HEK293 (cell line): ENCODE results near the gene CDC42SE1.
A peak's percentile ranks its signal among the peaks of the same experiment; 100 is the strongest.

Experiments used
- GLIS1 ChIP-seq: fragments of 450-650 bp; formaldehyde crosslinking; IDR thresholded peaks from 2 replicates; pipeline ENCODE4 v1.5.1; 2016; ENCODE audit warnings: missing biosample characterization, missing genetic modification characterization
- HOXC10 ChIP-seq: sonication (generic); formaldehyde crosslinking; IDR thresholded peaks from 2 replicates; pipeline ENCODE4 v1.8.1; 2023; ENCODE audit warnings: mild to moderate bottlenecking, missing genetic modification reagents
- KLF7 ChIP-seq: fragments of 450-650 bp; formaldehyde crosslinking; IDR thresholded peaks from 2 replicates; pipeline ENCODE4 v1.5.1; 2016; ENCODE audit warnings: missing biosample characterization, missing genetic modification characterization, borderline replicate concordance
- OSR2 ChIP-seq: fragments of 450-650 bp; formaldehyde crosslinking; IDR thresholded peaks from 2 replicates; pipeline ENCODE4 v1.5.1; 2016; ENCODE audit warnings: missing biosample characterization, missing genetic modification characterization
- PRDM1 ChIP-seq: fragments of 450-650 bp; formaldehyde crosslinking; IDR thresholded peaks from 2 replicates; pipeline ENCODE4; 2016; ENCODE audit warnings: missing biosample characterization, missing genetic modification characterization
- SCRT1 ChIP-seq: fragments of 450-650 bp; formaldehyde crosslinking; IDR thresholded peaks from 2 replicates; pipeline ENCODE4 v1.5.1; 2016; ENCODE audit warnings: missing biosample characterization, missing genetic modification characterization, borderline replicate concordance
- TCF7L2 ChIP-seq: IDR thresholded peaks from 2 replicates; pipeline ENCODE4 v1.6.1; 2011; ENCODE audit warnings: low read depth, mild to moderate bottlenecking, inconsistent platforms, low read length, moderate library complexity, borderline replicate concordance
- WT1 ChIP-seq: fragments of 450-650 bp; formaldehyde crosslinking; IDR thresholded peaks from 2 replicates; pipeline ENCODE4 v1.5.1; 2016; ENCODE audit warnings: missing biosample characterization, missing genetic modification characterization
- ZNF121 ChIP-seq: fragments of 450-650 bp; formaldehyde crosslinking; IDR thresholded peaks from 2 replicates; pipeline ENCODE4 v1.5.1; 2016; ENCODE audit warnings: missing biosample characterization, missing genetic modification characterization
- ZNF133 ChIP-seq: fragments of 450-650 bp; formaldehyde crosslinking; IDR thresholded peaks from 2 replicates; pipeline ENCODE4 v1.5.1; 2016; ENCODE audit warnings: missing biosample characterization, missing genetic modification characterization
- ZNF138 ChIP-seq: fragments of 450-650 bp; formaldehyde crosslinking; IDR thresholded peaks from 2 replicates; pipeline ENCODE4 v1.5.1; 2016; ENCODE audit warnings: missing biosample characterization, missing genetic modification characterization, borderline replicate concordance
- ZNF214 ChIP-seq: fragments of 450-650 bp; formaldehyde crosslinking; IDR thresholded peaks from 2 replicates; pipeline ENCODE4 v1.5.1; 2017; ENCODE audit warnings: missing biosample characterization, mild to moderate bottlenecking, missing genetic modification characterization, borderline replicate concordance
- ZNF24 ChIP-seq: fragments of 450-650 bp; formaldehyde crosslinking; IDR thresholded peaks from 2 replicates; pipeline ENCODE4 v1.5.1; 2016; ENCODE audit warnings: missing biosample characterization, missing genetic modification characterization
- ZNF354C ChIP-seq: fragments of 450-650 bp; formaldehyde crosslinking; IDR thresholded peaks from 2 replicates; pipeline ENCODE4 v1.5.1; 2016; ENCODE audit warnings: missing biosample characterization, missing genetic modification characterization, low read depth, borderline replicate concordance
- ZNF48 ChIP-seq: fragments of 450-650 bp; formaldehyde crosslinking; IDR thresholded peaks from 2 replicates; pipeline ENCODE4 v1.5.1; 2016; ENCODE audit warnings: missing biosample characterization, missing genetic modification characterization
- ZNF544 ChIP-seq: fragments of 450-650 bp; formaldehyde crosslinking; IDR thresholded peaks from 2 replicates; pipeline ENCODE4 v1.5.0; 2017; ENCODE audit warnings: missing biosample characterization, missing genetic modification characterization
- ZNF549 ChIP-seq: fragments of 450-650 bp; IDR thresholded peaks from 2 replicates; pipeline ENCODE4 v1.5.1; 2018; ENCODE audit warnings: missing biosample characterization, missing genetic modification characterization, mild to moderate bottlenecking, inconsistent platforms, moderate library complexity
- ZNF555 ChIP-seq: fragments of 450-650 bp; formaldehyde crosslinking; conservative IDR thresholded peaks from 2 replicates; pipeline ENCODE4 v1.5.1; 2017; ENCODE audit warnings: missing biosample characterization, mild to moderate bottlenecking, missing genetic modification characterization, inconsistent platforms
- ZNF610 ChIP-seq: fragments of 450-650 bp; formaldehyde crosslinking; IDR thresholded peaks from 2 replicates; pipeline ENCODE4 v1.5.1; 2016; ENCODE audit warnings: missing biosample characterization, missing genetic modification characterization, borderline replicate concordance
- ZNF624 ChIP-seq: fragments of 450-650 bp; formaldehyde crosslinking; IDR thresholded peaks from 2 replicates; pipeline ENCODE4 v1.5.1; 2017; ENCODE audit warnings: missing biosample characterization, missing genetic modification characterization
- ZNF660 ChIP-seq: fragments of 450-650 bp; IDR thresholded peaks from 2 replicates; pipeline ENCODE4 v1.5.1; 2018; ENCODE audit warnings: missing biosample characterization, mild to moderate bottlenecking, missing genetic modification characterization
- ZNF707 ChIP-seq: fragments of 450-650 bp; formaldehyde crosslinking; IDR thresholded peaks from 2 replicates; pipeline ENCODE4 v1.5.1; 2016; ENCODE audit warnings: missing biosample characterization, missing genetic modification characterization
- ZNF837 ChIP-seq: fragments of 450-650 bp; formaldehyde crosslinking; IDR thresholded peaks from 2 replicates; pipeline ENCODE4 v1.5.1; 2016; ENCODE audit warnings: missing biosample characterization, missing genetic modification characterization
- TF ChIP-seq, protein P1 (sequence below): fragments of 450-650 bp; formaldehyde crosslinking; IDR thresholded peaks from 2 replicates; pipeline ENCODE4 v1.5.1; 2016; ENCODE audit warnings: missing biosample characterization, missing genetic modification characterization
- TF ChIP-seq, protein P2 (sequence below): fragments of 450-650 bp; formaldehyde crosslinking; IDR thresholded peaks from 2 replicates; pipeline ENCODE4 v1.5.1; 2017; ENCODE audit warnings: missing biosample characterization, missing genetic modification characterization
- TF ChIP-seq, protein P3 (sequence below): fragments of 450-650 bp; formaldehyde crosslinking; IDR thresholded peaks from 2 replicates; pipeline ENCODE4 v1.5.1; 2017; ENCODE audit warnings: missing biosample characterization, mild to moderate bottlenecking, missing genetic modification characterization, moderate library complexity
- TF ChIP-seq, protein P4 (sequence below): fragments of 450-650 bp; formaldehyde crosslinking; IDR thresholded peaks from 2 replicates; pipeline ENCODE4 v1.5.1; 2016; ENCODE audit warnings: missing biosample characterization, missing genetic modification characterization
- TF ChIP-seq, protein P5 (sequence below): fragments of 450-650 bp; IDR thresholded peaks from 2 replicates; pipeline ENCODE4 v1.5.1; 2018; ENCODE audit warnings: missing biosample characterization, missing genetic modification characterization
- TF ChIP-seq, protein P6 (sequence below): fragments of 450-650 bp; formaldehyde crosslinking; IDR thresholded peaks from 2 replicates; pipeline ENCODE4 v1.5.1; 2016; ENCODE audit warnings: missing biosample characterization, missing genetic modification characterization, low read depth

CDC42SE1 gene

DNA sequence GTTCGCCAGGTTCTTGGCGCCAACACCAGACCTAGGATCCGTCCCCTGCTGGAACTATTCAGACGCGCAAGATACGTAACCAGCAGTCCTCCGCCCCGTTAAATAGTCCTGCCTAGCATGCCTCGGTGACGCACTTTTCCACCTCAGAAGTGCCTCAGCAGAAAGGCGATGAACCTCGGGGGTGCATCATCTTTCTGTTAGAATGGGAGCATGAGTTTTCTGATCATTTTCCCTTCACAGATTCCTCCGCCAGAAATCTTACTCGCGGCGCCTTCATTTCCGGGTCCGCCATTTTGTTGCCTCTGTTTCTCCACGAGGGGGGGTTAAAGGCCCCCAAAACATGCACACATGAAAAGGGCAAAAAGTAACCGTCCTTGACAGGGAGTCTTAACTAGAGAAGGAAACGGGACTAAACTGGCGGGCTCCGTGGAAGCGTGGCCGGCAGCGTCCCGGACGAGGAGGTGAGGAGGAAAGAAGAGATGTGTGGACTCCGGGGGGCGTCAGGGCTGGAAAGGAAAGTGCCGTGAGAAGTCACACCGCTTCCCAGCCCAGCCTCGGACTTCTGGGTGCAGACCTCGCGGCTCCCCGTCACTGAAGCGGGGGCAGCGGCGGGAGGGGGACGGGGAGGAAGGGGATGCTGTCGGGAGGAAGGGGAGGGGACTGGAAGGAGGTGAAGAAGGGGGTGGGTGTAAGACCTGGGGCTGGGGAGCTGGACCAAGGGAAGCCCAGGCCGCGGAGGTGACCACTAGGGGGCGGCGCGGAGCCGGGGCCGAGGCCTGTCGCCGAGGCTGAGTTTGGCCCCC is 11.3 kb upstream of the CDC42SE1 start, which contains the start of gene GABPB2 (continued):
- TF ChIP-seq TCF7L2 (no peak), ZNF48 (tag by site-specific recombination) (no peak), HOXC10 (no peak), KLF7 (peak; percentile 91), ZNF610 (tag by site-specific recombination) (peak; percentile 90; the same call in 1 of the 2 replicates), ZNF354C (0 out of 2 replicates have a peak, but pooled peaks have one; percentile 10), SCRT1 (tag by site-specific recombination) (peak; percentile 29; the same call in 1 of the 2 replicates), ZNF544 (no peak), WT1 (tag by site-specific recombination) (peak; percentile 72), ZNF660 (tag by site-specific recombination) (peak; percentile 100), ZNF555 (tag by site-specific recombination) (no peak), OSR2 (tag by site-specific recombination) (peak; percentile 82), ZNF549 (tag by site-specific recombination) (no peak), ZNF707 (tag by site-specific recombination) (no peak), PRDM1 (tag by site-specific recombination) (no peak), ZNF138 (no peak), ZNF837 (no peak; the same call in 1 of the 2 replicates), GLIS1 (tag by site-specific recombination) (peak; percentile 70), ZNF121 (tag by site-specific recombination) (peak; percentile 75), ZNF24 (tag by site-specific recombination) (peak; percentile 98), ZNF624 (tag by site-specific recombination) (peak; percentile 84; the same call in 1 of the 2 replicates), ZNF133 (no peak), ZNF214 (no peak)
- TF ChIP-seq, protein P1, sequence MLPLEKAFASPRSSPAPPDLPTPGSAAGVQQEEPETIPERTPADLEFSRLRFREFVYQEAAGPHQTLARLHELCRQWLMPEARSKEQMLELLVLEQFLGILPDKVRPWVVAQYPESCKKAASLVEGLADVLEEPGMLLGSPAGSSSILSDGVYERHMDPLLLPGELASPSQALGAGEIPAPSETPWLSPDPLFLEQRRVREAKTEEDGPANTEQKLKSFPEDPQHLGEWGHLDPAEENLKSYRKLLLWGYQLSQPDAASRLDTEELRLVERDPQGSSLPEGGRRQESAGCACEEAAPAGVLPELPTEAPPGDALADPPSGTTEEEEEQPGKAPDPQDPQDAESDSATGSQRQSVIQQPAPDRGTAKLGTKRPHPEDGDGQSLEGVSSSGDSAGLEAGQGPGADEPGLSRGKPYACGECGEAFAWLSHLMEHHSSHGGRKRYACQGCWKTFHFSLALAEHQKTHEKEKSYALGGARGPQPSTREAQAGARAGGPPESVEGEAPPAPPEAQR (tag by site-specific recombination) = peak; percentile 97
- TF ChIP-seq, protein P2, sequence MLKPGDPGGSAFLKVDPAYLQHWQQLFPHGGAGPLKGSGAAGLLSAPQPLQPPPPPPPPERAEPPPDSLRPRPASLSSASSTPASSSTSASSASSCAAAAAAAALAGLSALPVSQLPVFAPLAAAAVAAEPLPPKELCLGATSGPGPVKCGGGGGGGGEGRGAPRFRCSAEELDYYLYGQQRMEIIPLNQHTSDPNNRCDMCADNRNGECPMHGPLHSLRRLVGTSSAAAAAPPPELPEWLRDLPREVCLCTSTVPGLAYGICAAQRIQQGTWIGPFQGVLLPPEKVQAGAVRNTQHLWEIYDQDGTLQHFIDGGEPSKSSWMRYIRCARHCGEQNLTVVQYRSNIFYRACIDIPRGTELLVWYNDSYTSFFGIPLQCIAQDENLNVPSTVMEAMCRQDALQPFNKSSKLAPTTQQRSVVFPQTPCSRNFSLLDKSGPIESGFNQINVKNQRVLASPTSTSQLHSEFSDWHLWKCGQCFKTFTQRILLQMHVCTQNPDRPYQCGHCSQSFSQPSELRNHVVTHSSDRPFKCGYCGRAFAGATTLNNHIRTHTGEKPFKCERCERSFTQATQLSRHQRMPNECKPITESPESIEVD (tag by site-specific recombination) = peak; percentile 20; the same call in 1 of the 2 replicates
- TF ChIP-seq, protein P3, sequence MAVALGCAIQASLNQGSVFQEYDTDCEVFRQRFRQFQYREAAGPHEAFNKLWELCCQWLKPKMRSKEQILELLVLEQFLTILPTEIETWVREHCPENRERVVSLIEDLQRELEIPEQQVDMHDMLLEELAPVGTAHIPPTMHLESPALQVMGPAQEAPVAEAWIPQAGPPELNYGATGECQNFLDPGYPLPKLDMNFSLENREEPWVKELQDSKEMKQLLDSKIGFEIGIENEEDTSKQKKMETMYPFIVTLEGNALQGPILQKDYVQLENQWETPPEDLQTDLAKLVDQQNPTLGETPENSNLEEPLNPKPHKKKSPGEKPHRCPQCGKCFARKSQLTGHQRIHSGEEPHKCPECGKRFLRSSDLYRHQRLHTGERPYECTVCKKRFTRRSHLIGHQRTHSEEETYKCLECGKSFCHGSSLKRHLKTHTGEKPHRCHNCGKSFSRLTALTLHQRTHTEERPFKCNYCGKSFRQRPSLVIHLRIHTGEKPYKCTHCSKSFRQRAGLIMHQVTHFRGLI (tag by site-specific recombination) = peak; percentile 66; the same call in 1 of the 2 replicates
- TF ChIP-seq, protein P4, sequence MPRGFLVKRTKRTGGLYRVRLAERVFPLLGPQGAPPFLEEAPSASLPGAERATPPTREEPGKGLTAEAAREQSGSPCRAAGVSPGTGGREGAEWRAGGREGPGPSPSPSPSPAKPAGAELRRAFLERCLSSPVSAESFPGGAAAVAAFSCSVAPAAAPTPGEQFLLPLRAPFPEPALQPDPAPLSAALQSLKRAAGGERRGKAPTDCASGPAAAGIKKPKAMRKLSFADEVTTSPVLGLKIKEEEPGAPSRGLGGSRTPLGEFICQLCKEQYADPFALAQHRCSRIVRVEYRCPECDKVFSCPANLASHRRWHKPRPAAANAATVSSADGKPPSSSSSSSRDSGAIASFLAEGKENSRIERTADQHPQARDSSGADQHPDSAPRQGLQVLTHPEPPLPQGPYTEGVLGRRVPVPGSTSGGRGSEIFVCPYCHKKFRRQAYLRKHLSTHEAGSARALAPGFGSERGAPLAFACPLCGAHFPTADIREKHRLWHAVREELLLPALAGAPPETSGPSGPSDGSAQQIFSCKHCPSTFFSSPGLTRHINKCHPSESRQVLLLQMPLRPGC (tag by site-specific recombination) = peak; percentile 96
- TF ChIP-seq, protein P5, sequence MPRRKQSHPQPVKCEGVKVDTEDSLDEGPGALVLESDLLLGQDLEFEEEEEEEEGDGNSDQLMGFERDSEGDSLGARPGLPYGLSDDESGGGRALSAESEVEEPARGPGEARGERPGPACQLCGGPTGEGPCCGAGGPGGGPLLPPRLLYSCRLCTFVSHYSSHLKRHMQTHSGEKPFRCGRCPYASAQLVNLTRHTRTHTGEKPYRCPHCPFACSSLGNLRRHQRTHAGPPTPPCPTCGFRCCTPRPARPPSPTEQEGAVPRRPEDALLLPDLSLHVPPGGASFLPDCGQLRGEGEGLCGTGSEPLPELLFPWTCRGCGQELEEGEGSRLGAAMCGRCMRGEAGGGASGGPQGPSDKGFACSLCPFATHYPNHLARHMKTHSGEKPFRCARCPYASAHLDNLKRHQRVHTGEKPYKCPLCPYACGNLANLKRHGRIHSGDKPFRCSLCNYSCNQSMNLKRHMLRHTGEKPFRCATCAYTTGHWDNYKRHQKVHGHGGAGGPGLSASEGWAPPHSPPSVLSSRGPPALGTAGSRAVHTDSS (tag by site-specific recombination) = peak; percentile 71
- TF ChIP-seq, protein P6, sequence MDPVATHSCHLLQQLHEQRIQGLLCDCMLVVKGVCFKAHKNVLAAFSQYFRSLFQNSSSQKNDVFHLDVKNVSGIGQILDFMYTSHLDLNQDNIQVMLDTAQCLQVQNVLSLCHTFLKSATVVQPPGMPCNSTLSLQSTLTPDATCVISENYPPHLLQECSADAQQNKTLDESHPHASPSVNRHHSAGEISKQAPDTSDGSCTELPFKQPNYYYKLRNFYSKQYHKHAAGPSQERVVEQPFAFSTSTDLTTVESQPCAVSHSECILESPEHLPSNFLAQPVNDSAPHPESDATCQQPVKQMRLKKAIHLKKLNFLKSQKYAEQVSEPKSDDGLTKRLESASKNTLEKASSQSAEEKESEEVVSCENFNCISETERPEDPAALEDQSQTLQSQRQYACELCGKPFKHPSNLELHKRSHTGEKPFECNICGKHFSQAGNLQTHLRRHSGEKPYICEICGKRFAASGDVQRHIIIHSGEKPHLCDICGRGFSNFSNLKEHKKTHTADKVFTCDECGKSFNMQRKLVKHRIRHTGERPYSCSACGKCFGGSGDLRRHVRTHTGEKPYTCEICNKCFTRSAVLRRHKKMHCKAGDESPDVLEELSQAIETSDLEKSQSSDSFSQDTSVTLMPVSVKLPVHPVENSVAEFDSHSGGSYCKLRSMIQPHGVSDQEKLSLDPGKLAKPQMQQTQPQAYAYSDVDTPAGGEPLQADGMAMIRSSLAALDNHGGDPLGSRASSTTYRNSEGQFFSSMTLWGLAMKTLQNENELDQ (tag by site-specific recombination) = no peak
